ENCODE data around the gene SPARC.

Gene SPARC

GRCh38 chr5:151651997-151652645, 34.6 kb downstream of the SPARC start:
- DNase-seq = peak; percentile 42

GRCh38 chr5:151648988-151649387, 37.7 kb downstream of the SPARC start:
- DNase-seq = no peak

GRCh38 chr5:151648089-151648488, 38.6 kb downstream of the SPARC start:
- no peak for DNase-seq

GRCh38 chr5:151647320-151647861, 39.3 kb downstream of the SPARC start:
- no peak for DNase-seq

GRCh38 chr5:151646334-151646733, 40.4 kb downstream of the SPARC start:
- DNase-seq = no peak

- DNase-seq = no peak
Measured at GRCh38 chr5:151643388-151643787, 43.3 kb downstream of the SPARC start.

GRCh38 chr5:151642472-151643140, 44.1 kb downstream of the SPARC start:
- DNase-seq = no peak

GRCh38 chr5:151638619-151639018, 48.1 kb downstream of the SPARC start:
- DNase-seq = no peak

- no peak for DNase-seq
Measured at GRCh38 chr5:151637676-151638075, 49.0 kb downstream of the SPARC start.

- no peak for DNase-seq
Measured at GRCh38 chr5:151633892-151634291, 52.8 kb downstream of the SPARC start.

GRCh38 chr5:151632941-151633340, 53.8 kb downstream of the SPARC start:
- DNase-seq = no peak

GRCh38 chr5:151632524-151632923, 54.2 kb downstream of the SPARC start:
- no peak for DNase-seq

- no peak for DNase-seq
Measured at GRCh38 chr5:151631941-151632340, 54.8 kb downstream of the SPARC start.

- no peak for DNase-seq
Measured at GRCh38 chr5:151630088-151630487, 56.6 kb downstream of the SPARC start.

- no peak for DNase-seq
Measured at GRCh38 chr5:151628112-151628823, 58.4 kb downstream of the SPARC start.

GRCh38 chr5:151627650-151628049, 59.1 kb downstream of the SPARC start:
- DNase-seq = no peak

- DNase-seq = no peak
Measured at GRCh38 chr5:151625285-151625684, 61.4 kb downstream of the SPARC start.

- no peak for DNase-seq
Measured at GRCh38 chr5:151624476-151624875, 62.2 kb downstream of the SPARC start.

GRCh38 chr5:151622367-151623088, 64.2 kb downstream of the SPARC start:
- no peak for DNase-seq

- DNase-seq = no peak
Measured at GRCh38 chr5:151620461-151620840, 66.3 kb downstream of the SPARC start.

- DNase-seq = no peak
Measured at GRCh38 chr5:151619812-151620460, 66.8 kb downstream of the SPARC start.

GRCh38 chr5:151618907-151619306, 67.8 kb downstream of the SPARC start:
- no peak for DNase-seq

Data from NCI-H510A (cell line).